OCI-LY7 (cell line): ENCODE data around the gene VPS4A.

Source experiments
- EZH2phosphoT487 ChIP-seq: fragments of 200-600 bp; sonication (generic); IDR thresholded peaks from 2 replicates; pipeline ENCODE4 v1.6.1; 2018; ENCODE audit warnings: low read depth, borderline replicate concordance, mild to moderate bottlenecking, mixed run types, antibody characterized with exemption, low read length, moderate library complexity, mixed read lengths
- TF ChIP-seq, protein P1 (sequence below): fragments of 200-600 bp; sonication (generic); conservative IDR thresholded peaks from 2 replicates; pipeline ENCODE4 v1.5.1; 2014; ENCODE audit warnings: mild to moderate bottlenecking, antibody characterized with exemption, low read length, moderate library complexity, mixed read lengths

DNA sequence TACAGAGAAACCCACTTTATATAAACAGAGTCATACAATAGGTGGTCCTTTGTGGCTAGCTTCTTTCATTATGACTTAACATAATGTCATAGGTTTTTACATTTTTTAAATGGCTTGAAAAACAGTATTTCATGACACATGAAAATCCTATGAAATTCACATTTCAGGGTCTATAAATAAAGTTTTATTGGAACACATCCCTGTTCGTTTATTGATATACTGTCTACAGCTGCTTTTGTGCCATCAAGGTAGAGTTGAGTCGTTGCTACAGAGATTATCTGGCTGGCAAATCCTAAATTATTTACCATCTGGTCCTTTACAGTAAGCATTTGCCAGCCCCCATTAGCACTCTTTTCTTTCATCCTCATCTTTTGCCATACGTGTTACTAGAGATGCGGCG lies 2.3 kb downstream of the VPS4A start:
- TF ChIP-seq, protein P1, sequence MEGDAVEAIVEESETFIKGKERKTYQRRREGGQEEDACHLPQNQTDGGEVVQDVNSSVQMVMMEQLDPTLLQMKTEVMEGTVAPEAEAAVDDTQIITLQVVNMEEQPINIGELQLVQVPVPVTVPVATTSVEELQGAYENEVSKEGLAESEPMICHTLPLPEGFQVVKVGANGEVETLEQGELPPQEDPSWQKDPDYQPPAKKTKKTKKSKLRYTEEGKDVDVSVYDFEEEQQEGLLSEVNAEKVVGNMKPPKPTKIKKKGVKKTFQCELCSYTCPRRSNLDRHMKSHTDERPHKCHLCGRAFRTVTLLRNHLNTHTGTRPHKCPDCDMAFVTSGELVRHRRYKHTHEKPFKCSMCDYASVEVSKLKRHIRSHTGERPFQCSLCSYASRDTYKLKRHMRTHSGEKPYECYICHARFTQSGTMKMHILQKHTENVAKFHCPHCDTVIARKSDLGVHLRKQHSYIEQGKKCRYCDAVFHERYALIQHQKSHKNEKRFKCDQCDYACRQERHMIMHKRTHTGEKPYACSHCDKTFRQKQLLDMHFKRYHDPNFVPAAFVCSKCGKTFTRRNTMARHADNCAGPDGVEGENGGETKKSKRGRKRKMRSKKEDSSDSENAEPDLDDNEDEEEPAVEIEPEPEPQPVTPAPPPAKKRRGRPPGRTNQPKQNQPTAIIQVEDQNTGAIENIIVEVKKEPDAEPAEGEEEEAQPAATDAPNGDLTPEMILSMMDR = no peak
- TF ChIP-seq EZH2phosphoT487 = no peak
